Measurements from ENCODE around the gene AGXT. TPM values are rescaled to one million over a fixed set of nuclear protein-coding genes. Genes with fewer than 3 reads are reported as not detected.

The AGXT gene
- total RNA-seq: not detected

- no peaks in the 10 kb centered on the region for H3K9me3 ChIP-seq
- no peaks in the 10 kb centered on the region for H3K4me1 ChIP-seq
- H3K4me3 ChIP-seq: no peak within 1 kb of the TSS
- no peak for ATAC-seq
- peaks cover 27% of the 10 kb centered on the region for H3K27me3 ChIP-seq
- H3K27ac ChIP-seq: no peak within 1 kb of the TSS
- H3K36me3 ChIP-seq: no peaks in the 10 kb centered on the region
- WGBS, 2 donors (ENCODE audit: low coverage in 1 of 2): 74 to 85% methylated on average over 5 to 6 of the region's 21 CpGs
- TF ChIP-seq POLR2A (IDR thresholded peaks at IDR 0.05) (no peak), EP300 (IDR thresholded peaks at IDR 0.05) (no peak), POLR2AphosphoS5 (IDR thresholded peaks at IDR 0.05) (no peak), CTCF (IDR thresholded peaks at IDR 0.05) (no peak)
Observed at GRCh38 chr2:240868286-240869108, at the start of gene AGXT. TSS of gene AGXT (plus strand) at chr2:240868824. CDS start at chr2:240868866, 42 bp downstream.

GRCh38 chr2:240819126-240819857 is 49.3 kb upstream of the AGXT start:
- no peak for TF ChIP-seq CTCF (IDR thresholded peaks at IDR 0.05)
- no peak for TF ChIP-seq POLR2AphosphoS5 (IDR thresholded peaks at IDR 0.05)
- H3K27me3 ChIP-seq: peaks cover 97% of the 10 kb centered on the region
- H3K4me1 ChIP-seq: peaks cover 0 to 30% (median 18%) of the 10 kb centered on the region in 3 donors
- no peaks in the 10 kb centered on the region for H3K36me3 ChIP-seq
- no peak overlapping the region for H3K27ac ChIP-seq
- H3K4me3 ChIP-seq: peak overlapping the region in 1 of 2 donors; percentile 45
- no peak for ATAC-seq
- no CpG with 5 or more reads among the region's 81 CpGs for WGBS, 2 donors (ENCODE audit: low coverage in 1 of 2)
- peaks cover 0 to 28% (median 0%) of the 10 kb centered on the region in 3 donors for H3K9me3 ChIP-seq

GRCh38 chr2:240819858-240820606 is 48.6 kb upstream of the AGXT start, which contains the start of gene KIF1A:
TSS of gene KIF1A (minus strand) at chr2:240820219. CDS start at chr2:240797752, 22,467 bp downstream.
- peaks cover 0 to 30% (median 18%) of the 10 kb centered on the region in 3 donors for H3K4me1 ChIP-seq
- no peak for TF ChIP-seq EP300 (IDR thresholded peaks at IDR 0.05)
- no peak for TF ChIP-seq POLR2A (IDR thresholded peaks at IDR 0.05)
- TF ChIP-seq POLR2AphosphoS5 (IDR thresholded peaks at IDR 0.05): no peak
- peak within 1 kb of the TSS in 1 of 2 donors; percentile 45 for H3K4me3 ChIP-seq
- H3K36me3 ChIP-seq: no peaks in the 10 kb centered on the region
- ATAC-seq: no peak
- peaks cover 97% of the 10 kb centered on the region for H3K27me3 ChIP-seq
- H3K9me3 ChIP-seq: peaks cover 0 to 20% (median 0%) of the 10 kb centered on the region in 3 donors
- no CpG with 5 or more reads among the region's 104 CpGs for WGBS, 2 donors (ENCODE audit: low coverage in 1 of 2)
- H3K27ac ChIP-seq: no peak within 1 kb of the TSS

GRCh38 chr2:240820607-240821428 is 47.8 kb upstream of the AGXT start:
- H3K4me3 ChIP-seq: peak overlapping the region in 1 of 2 donors; percentile 45
- peaks cover 97% of the 10 kb centered on the region for H3K27me3 ChIP-seq
- 0% methylated on average over 1 of the region's 64 CpGs; no CpG with 5 or more reads in 1 of the 2 donors for WGBS, 2 donors (ENCODE audit: low coverage in 1 of 2)
- TF ChIP-seq POLR2A (IDR thresholded peaks at IDR 0.05): no peak
- TF ChIP-seq CTCF (IDR thresholded peaks at IDR 0.05): no peak
- no peak for TF ChIP-seq EP300 (IDR thresholded peaks at IDR 0.05)
- no peak for TF ChIP-seq POLR2AphosphoS5 (IDR thresholded peaks at IDR 0.05)
- ATAC-seq: peak; percentile 30
- no peaks in the 10 kb centered on the region for H3K36me3 ChIP-seq
- no peak overlapping the region for H3K27ac ChIP-seq
- peaks cover 0 to 30% (median 18%) of the 10 kb centered on the region in 3 donors for H3K4me1 ChIP-seq
- peaks cover 0 to 17% (median 0%) of the 10 kb centered on the region in 3 donors for H3K9me3 ChIP-seq
